ENCODE measurements around the gene OASL.

GRCh38 chr12:121038861-121039668, at the start of gene OASL:
- no peak for TF ChIP-seq POLR2A (IDR thresholded peaks at IDR 0.05; ENCODE audit: low read length)
- TF ChIP-seq CTCF (IDR thresholded peaks at IDR 0.05), result no peak
- TF ChIP-seq JUNB (IDR thresholded peaks at IDR 0.05), result no peak
- no peak for TF ChIP-seq RAD21 (conservative IDR thresholded peaks at IDR 0.05 in 1 of 2, IDR thresholded peaks at IDR 0.05 in 1 of 2)
- no peak for TF ChIP-seq KDM5A (IDR thresholded peaks at IDR 0.05)
- TF ChIP-seq MAFK (IDR thresholded peaks at IDR 0.05; ENCODE audit: partially characterized antibody), result no peak
